NCI-H2107 treated with DMSO at 0.1 percent for 48 hours (cell line): Measurements from ENCODE around the gene RGS3.
"Not testable (repeated sequence)": the region's sequence is repeated elsewhere in the genome, so short reads cannot be mapped to it uniquely, and the experiment has no call there.

Source experiments
- DNase-seq: peaks from one replicate; lab custom pipeline; 2025; ENCODE audit not compliant: unreplicated experiment; lab: John Stamatoyannopoulos, UW

The RGS3 gene

DNA sequence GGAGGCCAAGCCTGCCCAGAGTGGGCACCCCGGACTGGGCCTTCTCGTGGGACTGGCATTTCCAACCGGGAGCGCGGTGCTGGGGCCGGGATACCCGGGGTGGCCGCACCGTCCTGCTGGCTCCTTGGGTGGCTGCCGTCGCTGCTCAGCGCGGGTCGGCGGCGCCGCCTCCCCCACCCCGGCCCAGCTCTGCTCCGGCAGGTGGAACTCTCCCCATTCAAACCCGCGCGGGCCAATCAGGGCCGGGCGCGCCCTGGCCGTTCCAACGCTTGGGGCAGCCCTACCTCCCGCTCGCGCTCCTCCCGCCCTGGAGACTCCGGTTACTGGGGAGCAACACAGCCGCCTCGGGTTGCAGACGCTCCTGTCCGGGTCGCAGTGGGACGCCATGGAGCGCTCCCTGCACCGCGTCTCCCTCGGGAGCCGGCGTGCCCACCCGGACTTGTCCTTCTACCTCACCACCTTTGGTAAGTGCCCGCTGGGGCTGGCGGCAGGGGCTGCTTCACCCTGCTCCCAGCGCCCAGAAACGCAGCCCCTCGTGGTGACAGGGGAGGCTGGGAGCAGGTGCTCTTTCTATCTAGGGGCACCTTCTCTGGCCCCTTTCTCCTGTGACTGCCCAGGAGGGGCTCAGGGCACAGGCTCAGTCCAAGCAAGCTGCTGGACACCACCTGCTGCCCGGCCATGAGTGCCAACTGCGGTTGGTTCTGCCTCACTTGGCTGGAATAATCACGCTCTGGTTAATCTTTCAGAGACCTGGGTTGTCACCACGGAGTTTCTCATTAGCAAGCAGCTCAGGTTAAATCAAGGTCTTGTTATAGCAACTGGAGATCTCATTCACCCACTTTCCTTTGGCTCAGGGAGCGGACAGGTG lies at the start of gene RGS3:
Gene RGS3, plus strand, starts transcription at position 310 of the 868 bp plus-strand sequence. Its CDS starts 76 bp downstream, at position 386.
- peak; percentile 65 for DNase-seq

- DNase-seq, result no peak
Observed at GRCh38 chr9:113416149-113416721, 47.3 kb upstream of the RGS3 start.

DNA sequence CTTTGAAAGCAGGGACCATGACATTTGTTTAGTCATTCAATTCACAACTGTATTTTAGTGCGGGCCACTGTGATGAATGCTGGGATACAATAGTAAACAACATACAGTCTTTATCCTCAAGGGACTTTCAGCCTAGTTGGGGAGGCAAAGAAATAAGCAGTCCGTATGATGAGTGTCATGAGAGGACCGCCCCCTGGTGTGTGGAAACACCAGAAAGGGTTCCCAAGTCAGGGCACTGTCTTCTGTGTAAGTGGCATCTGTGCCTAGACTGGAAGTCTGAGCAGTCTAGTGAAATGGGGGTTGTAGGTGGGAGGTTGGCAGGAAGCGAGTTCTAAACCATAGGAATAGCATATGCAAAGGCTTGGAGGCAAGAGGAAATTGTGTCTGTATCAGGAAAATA lies 46.2 kb upstream of the RGS3 start:
- DNase-seq, result no peak

- DNase-seq, result no peak
Observed at GRCh38 chr9:113421726-113422125, 41.8 kb upstream of the RGS3 start.

DNA sequence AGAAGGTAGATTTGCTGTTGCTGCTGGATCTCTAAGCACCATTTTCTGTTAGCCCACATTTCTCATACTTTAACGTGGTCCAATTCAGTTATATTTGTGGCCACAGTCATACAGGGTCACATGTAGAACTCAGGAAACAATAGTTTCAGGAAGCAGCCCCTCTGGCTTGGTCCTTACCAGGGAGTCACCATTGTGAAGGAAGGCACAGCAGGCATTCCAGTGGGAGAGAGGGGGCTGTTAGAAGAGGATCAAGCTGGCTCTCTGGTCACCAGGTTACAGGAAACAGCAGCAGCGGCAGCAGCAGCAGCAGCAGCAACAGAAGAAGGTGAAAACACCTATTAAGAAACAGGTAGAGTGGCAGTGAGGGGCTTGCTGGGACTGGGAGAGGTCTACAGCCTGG lies 38.5 kb upstream of the RGS3 start:
- no peak for DNase-seq

DNA sequence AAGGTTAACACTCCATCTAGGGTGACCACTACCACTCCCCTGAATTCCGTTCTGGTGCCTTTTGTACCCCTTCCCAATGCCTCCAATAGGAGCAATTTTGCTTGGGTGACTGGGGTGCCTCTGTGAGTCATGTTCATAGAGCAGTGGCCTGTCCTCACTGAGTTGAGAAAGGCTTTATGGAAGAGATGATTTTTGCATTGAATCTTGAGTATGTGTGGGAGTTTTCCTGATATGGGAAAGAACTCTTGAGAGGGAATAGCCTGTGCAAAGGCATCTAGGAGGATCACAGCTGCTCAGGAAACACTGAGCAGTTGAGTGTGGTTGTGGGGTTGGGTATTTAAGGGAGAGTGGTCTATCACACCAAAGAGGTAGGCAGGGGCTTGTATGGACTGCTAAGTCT lies 36.8 kb upstream of the RGS3 start:
- DNase-seq, result no peak

GRCh38 chr9:113427629-113428028 lies 35.9 kb upstream of the RGS3 start:
- DNase-seq, result no peak

DNA sequence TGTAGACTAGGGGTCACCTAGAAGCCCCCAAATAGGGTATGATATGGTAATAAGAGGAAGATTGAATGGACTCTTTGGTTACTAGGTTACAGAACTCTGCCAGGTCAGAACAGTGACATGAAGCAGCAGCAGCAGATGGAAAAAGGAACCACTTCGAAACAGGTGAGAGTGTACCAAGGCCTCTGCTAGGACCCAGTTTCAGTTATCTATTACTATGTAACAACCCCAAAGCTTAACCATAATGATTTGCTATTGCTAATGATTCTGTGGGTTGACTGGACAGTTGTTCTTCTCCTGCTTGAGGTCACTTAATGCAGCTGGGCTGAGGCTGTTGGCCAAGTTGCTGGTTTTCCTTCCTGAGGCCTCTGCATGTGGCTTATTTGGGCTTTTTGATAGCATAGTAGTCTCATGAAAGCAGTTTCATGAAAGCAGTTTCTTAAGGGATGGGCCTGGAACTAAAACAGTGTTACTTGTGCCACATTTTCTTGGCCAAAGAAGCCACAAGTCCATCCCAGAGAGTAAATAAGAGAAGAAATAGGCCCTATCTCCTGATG lies 35.4 kb upstream of the RGS3 start:
- DNase-seq, result no peak

GRCh38 chr9:113431191-113431590 lies 32.3 kb upstream of the RGS3 start:
- DNase-seq, result no peak

DNA sequence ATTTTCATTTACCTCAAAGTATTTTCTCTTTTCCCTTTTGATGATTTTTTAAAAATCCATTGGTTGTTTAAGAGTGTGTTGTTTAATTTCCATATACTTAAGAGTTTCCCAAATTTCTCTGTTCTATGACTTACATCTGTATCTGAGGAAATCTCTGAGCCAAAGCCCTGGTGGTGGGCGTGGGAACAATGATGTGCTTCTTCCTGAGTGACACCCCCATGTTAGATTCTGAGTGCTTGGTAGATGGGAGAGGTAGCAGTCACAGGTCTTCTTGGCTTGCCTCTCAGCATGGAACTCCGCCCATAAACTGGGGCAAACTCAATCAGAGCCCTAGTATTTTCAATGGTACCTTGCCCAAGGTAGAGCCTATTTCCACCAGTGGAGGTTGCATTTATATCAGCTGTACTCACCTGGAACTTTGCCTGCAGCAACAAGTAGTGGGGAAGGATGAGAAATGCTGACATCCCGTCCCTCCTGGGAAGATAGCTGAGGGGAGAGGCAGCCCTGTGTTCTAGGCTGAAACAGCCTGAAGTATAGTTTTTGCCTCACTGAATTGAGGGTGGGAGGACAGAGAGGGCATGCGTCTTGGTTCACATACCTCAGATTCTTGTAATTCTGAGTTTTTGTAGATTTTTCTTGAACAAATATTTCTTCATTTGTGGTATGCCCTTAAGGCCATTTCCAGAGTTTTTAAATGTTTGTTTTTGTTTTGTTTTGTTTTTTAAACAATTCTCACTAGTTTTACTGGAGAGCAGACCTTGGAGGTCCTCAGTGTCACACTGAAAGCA lies 26.6 kb upstream of the RGS3 start:
- no peak for DNase-seq

GRCh38 chr9:113437716-113438115 lies 25.8 kb upstream of the RGS3 start:
- not testable (repeated sequence) for DNase-seq

DNA sequence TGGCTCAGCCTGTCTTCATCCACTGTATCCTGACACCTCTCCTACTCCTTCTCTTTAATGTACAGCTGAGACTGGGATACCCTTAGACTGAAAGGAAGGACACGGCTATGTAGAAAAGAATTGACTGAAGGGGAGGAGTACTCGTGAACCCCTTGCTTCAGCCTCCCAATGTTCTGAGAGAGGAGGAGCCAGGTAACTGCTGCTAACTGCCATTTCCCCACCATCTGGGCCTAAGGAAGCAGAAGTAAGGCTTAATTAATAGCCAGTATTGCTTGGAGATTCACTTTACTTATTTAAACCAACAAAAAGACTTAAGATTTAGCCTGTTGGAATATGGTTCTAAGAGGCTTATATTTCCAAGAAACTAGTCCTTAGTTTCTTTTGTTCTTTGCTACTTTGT lies 18.8 kb upstream of the RGS3 start:
- no peak for DNase-seq

- no peak for DNase-seq
Observed at GRCh38 chr9:113446323-113446740, 17.2 kb upstream of the RGS3 start.

DNA sequence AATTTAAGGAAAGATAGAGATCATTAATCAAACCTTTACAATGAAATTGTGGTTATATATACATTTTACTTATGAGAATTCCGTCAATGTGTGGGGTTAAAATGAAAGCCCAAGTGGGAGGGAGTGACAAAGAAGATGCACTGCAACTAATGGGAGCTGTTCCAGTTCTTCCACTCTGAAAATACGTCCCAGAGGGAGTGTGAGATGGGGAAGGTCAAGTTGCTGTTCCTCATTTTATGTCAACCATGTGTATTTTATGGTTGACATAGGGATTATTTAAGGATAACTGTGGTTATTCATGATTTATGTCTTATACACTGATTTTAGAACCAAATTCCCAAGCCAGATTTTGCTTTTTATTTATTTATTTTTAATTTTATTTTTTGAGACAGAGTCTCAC lies 14.2 kb upstream of the RGS3 start:
- DNase-seq, result no peak

GRCh38 chr9:113452113-113452605 lies 11.4 kb upstream of the RGS3 start:
- no peak for DNase-seq

DNA sequence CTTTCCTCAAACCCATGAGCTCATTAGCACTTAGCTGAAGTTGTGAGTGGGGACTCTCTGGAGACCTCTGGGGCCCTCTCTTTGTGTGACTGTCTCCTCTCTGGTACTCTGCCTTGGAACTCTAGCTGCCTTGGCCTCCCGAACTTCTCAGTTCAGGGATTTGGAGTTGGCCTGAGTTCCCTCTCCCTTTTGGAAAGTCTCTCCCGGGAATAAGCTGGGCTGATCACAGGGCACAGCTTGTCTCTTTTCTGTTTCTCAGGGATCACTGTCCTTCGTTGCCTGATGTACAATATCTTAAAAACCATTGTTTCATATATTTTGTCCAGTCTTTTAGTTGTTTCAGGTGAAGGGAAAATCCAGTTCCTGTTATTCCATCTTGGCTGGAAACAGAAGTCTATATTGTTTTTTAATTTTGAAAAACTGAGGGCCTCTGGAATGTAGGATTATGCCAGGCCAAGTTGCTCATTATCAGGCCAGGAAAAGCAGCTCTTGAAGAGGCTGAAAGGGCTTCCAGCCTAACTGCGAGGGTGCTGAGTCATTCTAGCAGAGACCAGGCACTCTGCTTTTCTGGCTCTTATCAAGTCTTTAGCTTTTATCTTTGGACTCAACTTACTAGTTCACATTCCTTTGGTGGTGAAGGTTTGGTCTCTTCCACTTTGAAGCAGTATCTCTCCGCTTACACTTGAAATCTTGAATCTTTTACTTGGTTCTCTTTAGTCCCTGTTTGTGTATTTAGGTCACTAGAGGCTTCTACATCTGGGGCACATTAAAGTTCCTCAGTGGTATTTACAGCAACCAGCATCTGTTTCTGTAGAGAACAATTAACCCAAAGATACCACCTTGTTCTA lies 8.4 kb upstream of the RGS3 start:
- no peak for DNase-seq

DNA sequence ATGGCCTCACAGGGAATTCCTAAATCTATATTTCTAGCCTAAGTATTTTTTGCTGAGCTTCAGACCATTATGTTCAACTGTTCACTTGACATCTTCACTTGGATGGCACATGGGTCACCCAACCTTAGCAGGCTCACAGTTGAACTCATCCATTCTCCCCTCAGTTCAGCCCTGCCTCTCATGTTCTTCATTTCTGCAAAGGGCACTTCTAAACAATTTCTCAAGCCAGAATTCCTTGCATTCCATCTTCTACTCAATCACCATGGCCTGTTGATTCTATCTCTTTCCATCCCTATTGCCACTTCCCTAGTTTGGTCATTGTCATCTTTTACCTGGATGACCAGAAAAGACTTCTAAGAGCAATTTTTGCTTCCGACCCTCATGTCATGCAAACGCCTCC lies 7.3 kb upstream of the RGS3 start:
- no peak for DNase-seq

DNA sequence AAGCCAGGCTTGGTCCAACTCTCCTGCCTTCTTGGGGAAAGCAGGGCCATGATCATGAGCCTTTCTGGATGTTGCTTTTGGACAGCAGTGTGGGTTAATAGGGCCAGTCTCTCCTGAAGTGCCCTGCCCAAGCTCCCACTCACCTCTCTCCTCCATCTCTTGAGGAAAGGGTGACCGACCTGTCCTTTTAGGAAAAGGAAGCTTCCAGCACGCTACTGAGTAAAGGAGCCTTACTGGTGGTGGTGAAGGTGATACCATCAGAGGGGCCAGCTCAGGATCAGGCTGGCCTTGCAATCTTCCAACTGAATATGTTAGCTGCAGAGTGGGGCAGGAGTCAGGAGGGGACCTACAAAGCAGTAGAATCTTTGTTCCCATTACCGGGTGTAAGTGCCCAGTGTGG lies 2.2 kb upstream of the RGS3 start:
- DNase-seq, result no peak

- no peak for DNase-seq
Observed at GRCh38 chr9:113461943-113462342, 1.6 kb upstream of the RGS3 start.

DNA sequence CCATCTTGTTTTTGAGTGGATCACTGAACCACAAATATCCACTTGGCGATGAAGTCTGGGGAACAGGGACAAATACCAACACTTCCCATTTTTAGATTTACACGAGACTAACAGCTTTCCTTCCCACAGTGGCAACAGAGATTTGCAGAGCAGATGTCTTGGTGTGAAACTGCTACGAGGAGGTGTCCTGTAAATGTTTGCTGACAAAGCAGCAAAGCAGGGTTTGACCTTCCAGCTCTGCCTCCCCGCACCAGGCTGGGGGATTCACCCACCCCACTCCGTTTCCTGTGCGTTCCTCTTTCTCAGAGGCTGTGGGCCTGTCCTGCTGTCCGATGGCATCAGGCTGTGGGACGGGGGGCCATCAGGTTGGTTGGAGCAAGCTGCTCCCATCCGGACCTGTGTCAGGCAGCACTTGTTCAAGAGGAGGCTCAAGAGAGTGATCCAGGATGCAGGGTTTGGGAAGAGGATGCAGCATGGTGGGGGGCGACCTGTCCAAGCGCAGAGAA lies 693 bp upstream of the RGS3 start:
- no peak for DNase-seq
